Astrocyte (in vitro differentiated cells and primary cell): ENCODE measurements around the gene RPP14.

Experiments
- CTCF ChIP-seq: IDR thresholded peaks from 2 replicates; pipeline ENCODE4 v1.5.1; 2011; ENCODE audit warnings: low read depth, mild to moderate bottlenecking, inconsistent platforms, low read length, moderate library complexity; ENCODE audit not compliant: insufficient read depth
- EZH2 ChIP-seq: IDR thresholded peaks from 2 replicates; pipeline ENCODE4 v1.6.1; 2012; ENCODE audit warnings: mild to moderate bottlenecking, low read length, inconsistent platforms; ENCODE audit not compliant: insufficient read depth

GRCh38 chr3:58337190-58337589, 31.1 kb downstream of the RPP14 start:
- TF ChIP-seq EZH2 (no peak), CTCF (no peak)
